ENCODE measurements around the gene ARGFX. TPM values are rescaled to one million over a fixed set of nuclear protein-coding genes. Genes with fewer than 3 reads are reported as not detected.
A peak's percentile ranks its signal among the peaks of the same experiment; 100 is the strongest.
"Not testable (repeated sequence)": the region's sequence is repeated elsewhere in the genome, so short reads cannot be mapped to it uniquely, and the experiment has no call there.

ARGFX gene
- total RNA-seq, 4 donors from 2014 or later: not detected

GRCh38 chr3:121594850-121595249 is 27.1 kb downstream of the ARGFX start:
- TF ChIP-seq CTCF (IDR thresholded peaks at IDR 0.05) (no peak), POLR2A (IDR thresholded peaks at IDR 0.05) (no peak)
- intact Hi-C loops (cut with DNase I; ENCODE audit: low total_unique reads): no loop called here
- 91 to 92% methylated on average over 2 of the region's 2 CpGs for WGBS, 2 donors
- DNase-seq (ENCODE audit: low spot score in 2 of 2): no peak
- no peak overlapping the region for H3K4me3 ChIP-seq (ENCODE audit: low read depth, poor library complexity, severe bottlenecking)

- WGBS, 2 donors: 80 to 82% methylated on average over 4 of the region's 4 CpGs
- no peak for TF ChIP-seq POLR2A (IDR thresholded peaks at IDR 0.05)
- intact Hi-C loops (cut with DNase I; ENCODE audit: low total_unique reads): no loop called here
- peak in 1 of 2 donors; percentile 13 for DNase-seq (ENCODE audit: low spot score in 2 of 2)
- H3K4me3 ChIP-seq (ENCODE audit: low read depth, poor library complexity, severe bottlenecking): no peak overlapping the region
These were observed 28.1 kb downstream of the ARGFX start for GRCh38 chr3:121595765-121596406.

- DNase-seq (ENCODE audit: low spot score in 2 of 2): peak in 1 of 2 donors; percentile 25
- no peak overlapping the region for H3K4me3 ChIP-seq (ENCODE audit: low read depth, poor library complexity, severe bottlenecking)
- 78 to 82% methylated on average over 2 of the region's 2 CpGs for WGBS, 2 donors
- no peak for TF ChIP-seq CTCF (IDR thresholded peaks at IDR 0.05)
- no peak for TF ChIP-seq POLR2A (IDR thresholded peaks at IDR 0.05)
- intact Hi-C loops (cut with DNase I; ENCODE audit: low total_unique reads): no loop called here
These were observed 30.8 kb downstream of the ARGFX start for GRCh38 chr3:121598564-121598963.

- H3K4me3 ChIP-seq (ENCODE audit: low read depth, poor library complexity, severe bottlenecking); DNase-seq (ENCODE audit: low spot score in 2 of 2); intact Hi-C loops (cut with DNase I; ENCODE audit: low total_unique reads): not testable (repeated sequence)
- WGBS, 2 donors: 74 to 75% methylated on average over 2 of the region's 2 CpGs
These were observed 32.2 kb downstream of the ARGFX start for GRCh38 chr3:121599900-121600299.

GRCh38 chr3:121601212-121601812 is 33.6 kb downstream of the ARGFX start:
- TF ChIP-seq POLR2A (IDR thresholded peaks at IDR 0.05): no peak
- TF ChIP-seq CTCF (IDR thresholded peaks at IDR 0.05): no peak
- intact Hi-C loops (cut with DNase I; ENCODE audit: low total_unique reads): no loop called here
- WGBS, 2 donors: 33 to 37% methylated on average over 4 of the region's 4 CpGs

GRCh38 chr3:121604759-121605158 is 37.0 kb downstream of the ARGFX start:
- TF ChIP-seq POLR2A (IDR thresholded peaks at IDR 0.05) (no peak), CTCF (IDR thresholded peaks at IDR 0.05) (no peak)
- no peak overlapping the region for H3K4me3 ChIP-seq (ENCODE audit: low read depth, poor library complexity, severe bottlenecking)
- intact Hi-C loops (cut with DNase I; ENCODE audit: low total_unique reads): no loop called here
- WGBS, 2 donors: 90 to 94% methylated on average over 2 of the region's 2 CpGs
- DNase-seq (ENCODE audit: low spot score in 2 of 2): no peak

More at GRCh38 chr3:121601212-121601812, 33.6 kb downstream of the ARGFX start:
- DNase-seq (ENCODE audit: low spot score in 2 of 2): peak in 1 of 2 donors; percentile 8
- H3K4me3 ChIP-seq (ENCODE audit: low read depth, poor library complexity, severe bottlenecking): no peak overlapping the region

GRCh38 chr3:121606106-121606505 is 38.4 kb downstream of the ARGFX start:
- intact Hi-C loops (cut with DNase I; ENCODE audit: low total_unique reads): no loop called here
- WGBS, 2 donors: 85 to 92% methylated on average over 4 of the region's 4 CpGs
- no peak for DNase-seq (ENCODE audit: low spot score in 2 of 2)
- no peak overlapping the region for H3K4me3 ChIP-seq (ENCODE audit: low read depth, poor library complexity, severe bottlenecking)
- TF ChIP-seq CTCF (IDR thresholded peaks at IDR 0.05) (no peak), POLR2A (IDR thresholded peaks at IDR 0.05) (no peak)
